NCI-H2081 (cell line): ENCODE measurements around the gene CHRNA5.
"Not testable (repeated sequence)": the region's sequence is repeated elsewhere in the genome, so short reads cannot be mapped to it uniquely, and the experiment has no call there.

Experiments
- DNase-seq, 2 experiments: peaks; one replicate each; lab custom pipeline; 2025; lab: John Stamatoyannopoulos, UW

The CHRNA5 gene

GRCh38 chr15:78565097-78565950 is at the start of gene CHRNA5:
CHRNA5 (plus strand) TSS chr15:78565520; CDS start chr15:78565720, 200 bp downstream.
- peak; percentile 94 for DNase-seq

DNA sequence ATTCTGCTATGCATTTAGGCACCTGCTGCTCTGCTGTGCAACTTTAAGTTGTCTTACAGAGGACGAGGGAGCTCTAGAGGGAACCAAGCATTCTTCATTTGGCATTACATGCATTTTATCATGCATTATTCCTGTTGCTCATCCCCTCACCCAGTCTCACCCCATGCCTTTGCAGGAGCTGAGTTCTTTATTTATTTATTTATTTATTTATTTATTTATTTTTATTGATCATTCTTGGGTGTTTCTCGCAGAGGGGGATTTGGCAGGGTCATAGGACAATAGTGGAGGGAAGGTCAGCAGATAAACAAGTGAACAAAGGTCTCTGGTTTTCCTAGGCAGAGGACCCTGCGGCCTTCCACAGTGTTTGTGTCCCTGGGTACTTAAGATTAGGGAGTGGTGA is 45.3 kb upstream of the CHRNA5 start:
- not testable (repeated sequence) for DNase-seq

DNA sequence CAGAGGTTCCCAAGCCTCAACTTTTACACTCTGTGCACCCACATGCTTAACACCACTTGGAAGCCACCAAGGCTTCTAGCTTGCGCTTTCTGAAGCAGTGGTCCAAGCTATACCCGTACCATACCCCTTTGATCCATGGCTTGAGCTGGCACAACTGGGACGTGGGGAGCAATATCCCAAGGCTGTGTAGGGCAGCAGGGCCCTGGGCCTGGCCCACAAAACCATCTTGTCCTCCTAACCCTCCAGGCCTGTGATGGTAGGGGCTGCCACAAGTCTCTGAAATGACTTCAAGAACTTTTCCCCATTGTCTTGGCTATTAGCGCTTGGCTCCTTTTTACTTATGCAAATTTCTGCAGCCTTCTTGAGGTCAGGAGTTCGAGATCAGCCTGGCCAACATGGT is 41.1 kb upstream of the CHRNA5 start:
- no peak for DNase-seq

DNA sequence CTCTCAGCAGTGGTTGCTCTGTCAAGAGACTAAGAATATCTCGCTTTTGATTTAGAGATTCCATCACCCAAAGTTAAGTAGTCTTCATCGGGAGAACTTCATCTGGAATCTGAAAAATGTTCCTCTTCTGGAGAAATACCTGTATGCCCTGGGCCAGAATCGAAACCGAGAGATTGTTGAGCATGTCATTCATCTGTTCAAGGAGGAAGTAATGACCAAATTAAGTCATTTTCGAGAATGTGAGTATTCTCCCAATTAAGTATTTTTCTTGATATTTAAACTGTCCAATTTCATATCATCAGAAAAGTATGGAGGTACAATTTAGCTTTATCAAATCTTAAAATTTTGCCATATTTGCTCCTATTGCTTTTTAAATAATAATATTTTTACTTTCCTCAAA is 38.0 kb upstream of the CHRNA5 start:
- DNase-seq, result no peak

- DNase-seq, result no peak
Observed at GRCh38 chr15:78533331-78533730, 32.0 kb upstream of the CHRNA5 start.

DNA sequence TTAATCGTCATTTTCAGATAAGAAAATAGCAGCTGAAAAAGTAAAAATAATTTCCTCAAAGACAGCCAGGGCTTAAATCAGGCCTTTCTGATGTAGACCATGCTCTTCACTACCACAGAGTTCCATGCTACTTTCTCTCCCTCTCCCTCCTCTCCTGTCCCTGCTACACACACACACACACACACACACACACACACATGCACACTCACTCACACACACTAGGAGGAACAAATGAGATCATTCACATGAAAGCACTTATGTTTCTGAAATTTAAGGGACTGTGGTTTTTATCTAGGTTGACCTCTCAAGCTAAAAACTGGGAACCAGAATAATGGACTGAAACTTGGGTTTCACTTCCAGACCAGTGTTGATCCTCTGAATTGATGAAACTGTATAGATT is 29.2 kb upstream of the CHRNA5 start:
- DNase-seq, result no peak

DNA sequence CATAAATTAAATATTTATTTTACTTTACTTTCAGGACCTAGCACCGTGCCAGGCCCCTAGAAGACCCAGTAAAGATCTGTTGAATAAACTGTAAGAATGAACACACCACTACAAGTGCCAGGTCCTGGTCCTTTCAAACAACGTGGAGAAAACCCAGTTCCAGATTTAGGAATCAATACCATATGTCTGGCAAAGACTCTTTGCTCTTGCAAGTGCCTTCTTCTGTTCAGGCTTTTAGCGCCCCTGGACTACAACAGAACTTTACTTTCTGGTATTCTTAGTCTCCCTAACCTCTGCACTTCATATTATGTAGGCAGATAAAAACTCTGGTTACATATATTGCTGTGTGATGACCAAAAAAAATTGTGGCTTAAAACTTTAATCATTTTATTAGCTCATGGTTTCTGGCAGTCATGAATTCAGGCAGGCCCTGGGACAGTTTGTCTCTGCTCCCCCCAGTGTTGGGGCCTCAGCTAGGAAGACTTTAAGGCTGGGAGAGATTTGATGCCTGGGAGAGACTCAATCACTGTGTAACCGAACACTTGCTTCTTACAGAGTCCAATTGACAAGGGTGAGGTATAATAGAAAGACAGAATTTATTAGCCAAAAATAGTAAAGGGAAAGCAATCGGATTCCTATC is 27.9 kb upstream of the CHRNA5 start:
- DNase-seq, result no peak

GRCh38 chr15:78538358-78538757 is 27.0 kb upstream of the CHRNA5 start:
- DNase-seq, result no peak

DNA sequence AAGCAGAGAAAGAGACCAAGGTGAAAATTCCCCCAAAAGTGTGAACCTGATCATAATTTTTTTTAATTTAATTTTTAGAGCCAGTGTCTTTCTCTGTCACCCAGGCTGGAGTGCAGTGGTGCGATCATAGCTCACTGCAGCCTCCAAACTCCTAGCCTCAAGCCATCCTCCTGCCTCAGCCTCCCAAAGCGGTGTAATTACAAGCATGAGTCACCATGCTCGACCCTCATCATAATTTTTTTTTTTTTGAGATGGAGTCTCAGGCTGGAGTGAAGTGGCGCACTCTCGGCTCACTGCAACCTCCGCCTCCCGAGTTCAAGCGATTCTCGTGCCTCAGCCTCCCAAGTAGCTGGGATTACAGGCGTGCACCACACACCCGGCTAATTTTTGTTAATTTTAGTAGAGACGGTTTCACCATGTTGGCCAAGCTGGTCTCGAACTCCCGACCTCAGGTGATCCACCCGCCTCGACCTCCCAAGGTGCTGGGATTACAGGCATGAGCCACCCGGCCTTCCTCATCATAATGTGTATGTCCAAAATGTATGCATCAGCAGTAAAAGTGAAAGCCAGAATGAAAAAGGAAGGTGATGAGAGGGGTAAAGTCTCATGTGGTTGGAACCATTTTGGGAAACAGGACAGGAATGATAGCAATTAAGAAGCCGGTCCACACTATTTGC is 25.7 kb upstream of the CHRNA5 start:
- not testable (repeated sequence) for DNase-seq

DNA sequence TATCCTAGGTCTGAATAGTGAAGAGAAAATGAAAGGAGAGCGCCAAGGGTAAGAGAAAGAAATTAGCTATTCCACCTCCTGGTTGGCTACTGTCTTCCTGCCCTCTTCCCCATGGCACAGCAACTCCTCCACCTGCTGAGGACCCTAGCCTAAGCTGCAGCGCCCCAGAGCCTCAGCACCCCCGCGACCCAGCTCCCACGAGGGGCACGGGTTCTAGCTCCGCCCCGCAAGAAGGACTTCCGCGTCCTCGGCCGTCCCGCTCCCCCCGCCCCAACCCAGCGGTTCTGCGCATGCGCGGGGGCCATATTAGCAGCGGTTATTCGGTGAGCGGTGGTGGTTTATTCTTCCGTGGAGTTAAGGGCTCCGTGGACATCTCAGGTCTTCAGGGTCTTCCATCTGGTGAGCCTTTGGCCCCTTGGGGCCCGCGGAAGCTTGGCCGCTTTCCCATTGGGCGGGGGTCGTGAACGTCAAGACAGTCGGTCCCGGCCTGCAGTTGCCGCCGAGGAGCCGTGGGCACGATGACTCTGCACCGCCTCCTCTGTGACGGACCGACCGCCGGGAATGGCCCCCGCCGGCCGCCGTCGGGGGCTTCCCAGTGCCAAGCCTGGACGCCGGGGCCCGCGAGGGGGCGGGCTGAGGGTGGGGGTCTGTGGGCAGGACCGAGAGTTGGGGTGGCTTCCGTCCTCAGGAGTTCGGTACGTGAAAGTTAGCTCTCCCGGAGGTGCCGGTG is 25.0 kb upstream of the CHRNA5 start, which contains the start of gene PSMA4:
Gene PSMA4, plus strand, starts transcription at position 304 of the 730 bp plus-strand sequence. CDS start 1,484 bp downstream, outside the sequence.
- peak; percentile 87 to 89 for DNase-seq

DNA sequence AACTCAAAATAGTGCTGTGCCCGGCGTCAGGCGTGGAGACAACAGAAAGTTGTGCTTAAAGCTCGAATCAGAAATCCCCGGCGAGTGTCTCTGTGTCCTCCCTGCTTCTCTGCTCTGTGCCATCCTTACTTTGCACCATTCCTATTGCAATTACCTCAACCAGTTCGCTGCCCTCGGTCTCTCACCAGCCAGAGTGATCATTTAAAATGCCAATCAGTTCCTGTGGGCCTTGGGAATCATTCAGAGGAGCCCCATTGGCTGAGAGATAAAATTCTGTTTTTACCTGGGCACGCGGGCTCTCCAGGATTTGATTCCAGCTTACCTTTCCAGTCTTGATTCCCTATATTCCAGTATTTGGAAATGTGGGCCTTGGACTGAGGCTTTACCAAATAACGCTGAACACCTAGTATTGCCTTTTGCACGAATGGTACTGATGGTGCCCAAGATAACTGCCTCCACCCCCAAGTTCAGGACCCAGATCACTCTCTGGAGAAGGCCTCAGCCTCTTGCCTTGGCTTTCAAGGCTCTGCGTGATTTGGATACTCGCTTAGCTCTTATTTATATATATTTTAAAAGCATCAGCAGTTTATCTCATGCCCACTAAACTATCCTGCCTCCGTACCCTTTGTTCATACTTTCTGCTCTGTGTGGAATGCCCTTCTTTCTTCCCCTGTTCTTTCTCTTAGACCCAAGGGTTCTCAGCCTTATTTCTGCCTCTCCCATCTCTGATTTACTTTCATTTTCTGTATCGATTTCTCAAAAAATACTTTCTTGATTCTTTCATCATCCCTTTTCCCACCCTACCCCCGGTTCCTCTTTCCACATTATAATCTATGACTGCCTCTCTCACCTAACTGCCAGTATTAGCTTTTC is 24.2 kb upstream of the CHRNA5 start:
- DNase-seq, result peak in 1 of 2 experiments; percentile 53

- DNase-seq, result no peak
Observed at GRCh38 chr15:78541744-78542034, 23.6 kb upstream of the CHRNA5 start.

- no peak for DNase-seq
Observed at GRCh38 chr15:78542647-78543046, 22.7 kb upstream of the CHRNA5 start.

DNA sequence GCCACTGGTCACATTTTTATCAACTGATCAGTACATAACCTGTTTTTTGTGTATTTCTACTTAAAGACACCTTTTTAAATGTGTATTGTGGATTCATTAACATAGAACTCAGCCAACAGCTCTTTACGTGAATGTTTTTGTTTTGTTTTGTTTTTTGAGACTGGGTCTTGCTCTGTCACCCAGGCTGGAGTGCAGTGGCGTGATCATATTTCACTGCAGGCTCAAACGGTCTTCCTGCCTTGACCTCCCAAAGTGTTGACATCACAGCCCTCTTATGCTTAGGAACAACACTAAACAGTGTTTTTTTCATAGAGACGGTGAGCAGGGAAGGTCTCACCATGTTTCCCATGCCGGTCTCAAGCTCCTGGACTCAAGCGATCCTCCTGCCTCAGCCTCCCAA is 15.1 kb upstream of the CHRNA5 start:
- DNase-seq, result no peak

DNA sequence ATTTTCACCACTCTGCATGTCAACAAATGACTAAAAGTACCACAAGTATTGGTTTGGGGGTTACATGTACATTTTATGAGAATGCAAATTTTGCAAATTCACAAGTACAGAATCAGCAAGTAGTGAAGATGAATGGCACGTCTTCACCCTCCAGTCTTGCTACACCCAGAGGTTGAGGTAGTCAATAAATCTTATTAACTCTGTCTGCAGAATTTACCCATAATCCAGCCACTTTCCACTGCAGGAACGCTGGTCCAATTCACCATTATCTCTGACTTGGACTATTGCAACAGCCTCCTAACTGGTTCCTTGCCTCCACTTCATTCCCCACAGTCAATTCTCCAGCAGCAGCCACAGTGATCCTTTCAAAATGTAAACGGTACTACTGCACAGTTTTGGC is 14.5 kb upstream of the CHRNA5 start:
- DNase-seq, result no peak

DNA sequence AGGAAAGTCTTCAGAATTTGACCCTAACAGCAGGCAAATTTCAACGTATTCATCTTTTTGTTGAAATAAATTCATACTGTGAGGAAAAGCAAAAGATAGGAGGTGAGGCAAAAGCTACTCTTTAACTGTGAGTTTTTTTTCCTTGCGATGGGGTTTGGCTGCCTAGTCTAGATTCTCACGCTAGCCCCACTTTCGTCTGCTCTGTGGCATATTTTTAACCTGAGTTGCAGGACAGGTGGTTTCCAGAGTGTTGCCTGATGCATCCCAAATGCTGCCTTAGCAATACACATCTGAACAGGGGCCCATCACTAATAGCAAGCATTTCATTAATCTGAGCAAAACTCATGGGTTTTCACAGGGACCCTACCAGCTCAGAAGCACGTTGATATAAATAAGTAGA is 13.4 kb upstream of the CHRNA5 start:
- DNase-seq, result no peak

- DNase-seq, result no peak
Observed at GRCh38 chr15:78552597-78552996, 12.7 kb upstream of the CHRNA5 start.

GRCh38 chr15:78560201-78560600 is 5.1 kb upstream of the CHRNA5 start:
- not testable (repeated sequence) for DNase-seq

GRCh38 chr15:78561490-78561889 is 3.8 kb upstream of the CHRNA5 start:
- DNase-seq, result no peak

- no peak for DNase-seq
Observed at GRCh38 chr15:78563092-78563491, 2.2 kb upstream of the CHRNA5 start.

DNA sequence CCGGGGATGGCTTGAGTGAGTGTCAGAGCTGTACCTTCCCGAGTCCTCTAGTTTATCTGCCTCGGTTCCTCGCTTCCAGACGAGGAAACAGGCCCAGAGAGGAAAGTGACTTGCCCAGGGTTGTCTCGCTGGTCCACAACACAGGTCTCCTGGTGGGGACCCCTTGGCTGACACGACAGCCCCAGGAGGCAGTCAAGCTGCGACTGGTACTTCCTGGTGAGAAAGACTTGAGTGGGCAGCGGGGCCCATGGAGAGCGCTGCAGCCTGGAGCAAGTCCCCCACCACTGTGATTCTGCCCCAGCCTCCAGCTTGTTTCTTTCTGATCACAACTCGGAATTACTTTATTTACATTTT is 600 bp upstream of the CHRNA5 start:
- DNase-seq, result no peak
